Hepatocyte (in vitro differentiated cells): ENCODE data around the gene C1QTNF8. TPM values are rescaled to one million over a fixed set of nuclear protein-coding genes. Genes with fewer than 3 reads are reported as not detected.

Source experiments
- DNase-seq: peaks from one replicate; pipeline ENCODE4 v3.0.0-alpha.2; 2016; ENCODE audit warnings: low spot score
- H2AFZ ChIP-seq: fragments of 200-600 bp; sonication (generic); 2 replicates; pipeline ENCODE4 v1.6.0; 2016; ENCODE audit warnings: antibody characterized with exemption, mild to moderate bottlenecking
- H3K27ac ChIP-seq: fragments of 200-600 bp; sonication (generic); 2 replicates; pipeline ENCODE4 v1.5.1; 2016; ENCODE audit warnings: mild to moderate bottlenecking
- H3K27me3 ChIP-seq: fragments of 200-600 bp; sonication (generic); 2 replicates; pipeline ENCODE4 v1.6.1; 2016
- H3K36me3 ChIP-seq: fragments of 200-600 bp; sonication (generic); replicated peaks from 2 replicates; pipeline ENCODE4 v1.5.1; 2016; ENCODE audit warnings: low read depth; ENCODE audit not compliant: insufficient read depth
- H3K4me1 ChIP-seq: fragments of 200-600 bp; sonication (generic); 2 replicates; pipeline ENCODE4 v1.5.1; 2016; ENCODE audit warnings: mild to moderate bottlenecking, moderate library complexity; ENCODE audit not compliant: insufficient read depth
- H3K4me2 ChIP-seq: fragments of 200-600 bp; sonication (generic); 2 replicates; pipeline ENCODE4 v1.6.0; 2016
- H3K4me3 ChIP-seq: fragments of 200-600 bp; sonication (generic); 2 replicates; pipeline ENCODE4 v1.5.1; 2016; ENCODE audit warnings: mild to moderate bottlenecking
- H3K79me2 ChIP-seq: fragments of 200-600 bp; sonication (generic); 2 replicates; pipeline ENCODE4 v1.6.0; 2017; ENCODE audit warnings: mild to moderate bottlenecking
- H3K9me2 ChIP-seq: fragments of 200-600 bp; sonication (generic); replicated peaks from 2 replicates; pipeline ENCODE4 v1.6.0; 2017; ENCODE audit warnings: mild to moderate bottlenecking; ENCODE audit not compliant: insufficient read depth
- H3K9me3 ChIP-seq: fragments of 200-600 bp; sonication (generic); 2 replicates; pipeline ENCODE4 v1.5.1; 2016; ENCODE audit warnings: low read depth, mild to moderate bottlenecking
- H4K20me1 ChIP-seq: fragments of 200-600 bp; sonication (generic); 2 replicates; pipeline ENCODE4 v1.6.0; 2016; ENCODE audit warnings: mild to moderate bottlenecking; ENCODE audit not compliant: insufficient read depth, poor library complexity, severe bottlenecking
- EZH2 ChIP-seq: fragments of 200-600 bp; sonication (generic); IDR thresholded peaks from 2 replicates; pipeline ENCODE4 v1.6.1; 2016; ENCODE audit warnings: antibody characterized with exemption, mild to moderate bottlenecking, borderline replicate concordance
- EZH2phosphoT487 ChIP-seq: fragments of 200-600 bp; sonication (generic); IDR thresholded peaks from one replicate; pipeline ENCODE4 v1.6.1; 2018; ENCODE audit warnings: antibody characterized with exemption, mild to moderate bottlenecking, low read depth, moderate library complexity; ENCODE audit not compliant: unreplicated experiment, severe bottlenecking
- WGBS: methylation state at CpG from one replicate; pipeline ENCODE4 v1.1.6; 2016; ENCODE audit warnings: low lambda C conversion rate; ENCODE audit errors: missing lambda C conversion rate; 5-methylcytosine and 5-hydroxymethylcytosine counted together
- polyA plus RNA-seq: library from polyadenylated mRNA; unstranded; fragments of >200 nt; fragmentation: Nextera tagmentation; extraction: Ambion mirVana; gene quantifications from 2 replicates; pipeline ENCODE4 v1.2.1, GENCODE V29; 2016
- total RNA-seq: library from RNA; depleted of rRNA; stranded (reverse); fragments of >200 nt; gene quantifications from 2 replicates; pipeline ENCODE4 v1.2.3, GENCODE V29; 2014
- TF ChIP-seq, protein P1 (sequence below): fragments of 200-600 bp; sonication (generic); IDR thresholded peaks from 2 replicates; pipeline ENCODE4 v1.5.1; 2016; ENCODE audit warnings: antibody characterized with exemption, mild to moderate bottlenecking; ENCODE audit not compliant: poor library complexity

The C1QTNF8 gene
- total and polyA plus RNA-seq, 2 experiments from 2014 or later, result not detected

GRCh38 chr16:1042866-1043265, 53.2 kb downstream of the C1QTNF8 start:
- Histone ChIP-seq H3K79me2 (no peaks in the 10 kb centered on the region), H3K4me1 (no peaks in the 10 kb centered on the region), H3K36me3 (no peaks in the 10 kb centered on the region), H2AFZ (no peak overlapping the region), H3K9me3 (no peaks in the 10 kb centered on the region), H3K4me3 (no peak overlapping the region), H3K27me3 (no peaks in the 10 kb centered on the region), H4K20me1 (no peaks in the 10 kb centered on the region), H3K27ac (no peak overlapping the region), H3K4me2 (no peak overlapping the region), H3K9me2 (no peaks in the 10 kb centered on the region)
- TF ChIP-seq EZH2phosphoT487 (no peak), EZH2 (no peak)
- TF ChIP-seq, protein P1, sequence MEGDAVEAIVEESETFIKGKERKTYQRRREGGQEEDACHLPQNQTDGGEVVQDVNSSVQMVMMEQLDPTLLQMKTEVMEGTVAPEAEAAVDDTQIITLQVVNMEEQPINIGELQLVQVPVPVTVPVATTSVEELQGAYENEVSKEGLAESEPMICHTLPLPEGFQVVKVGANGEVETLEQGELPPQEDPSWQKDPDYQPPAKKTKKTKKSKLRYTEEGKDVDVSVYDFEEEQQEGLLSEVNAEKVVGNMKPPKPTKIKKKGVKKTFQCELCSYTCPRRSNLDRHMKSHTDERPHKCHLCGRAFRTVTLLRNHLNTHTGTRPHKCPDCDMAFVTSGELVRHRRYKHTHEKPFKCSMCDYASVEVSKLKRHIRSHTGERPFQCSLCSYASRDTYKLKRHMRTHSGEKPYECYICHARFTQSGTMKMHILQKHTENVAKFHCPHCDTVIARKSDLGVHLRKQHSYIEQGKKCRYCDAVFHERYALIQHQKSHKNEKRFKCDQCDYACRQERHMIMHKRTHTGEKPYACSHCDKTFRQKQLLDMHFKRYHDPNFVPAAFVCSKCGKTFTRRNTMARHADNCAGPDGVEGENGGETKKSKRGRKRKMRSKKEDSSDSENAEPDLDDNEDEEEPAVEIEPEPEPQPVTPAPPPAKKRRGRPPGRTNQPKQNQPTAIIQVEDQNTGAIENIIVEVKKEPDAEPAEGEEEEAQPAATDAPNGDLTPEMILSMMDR, result no peak
- 72% methylated on average over 15 of the region's 19 CpGs for WGBS
- no peak for DNase-seq

GRCh38 chr16:1042049-1042744, 53.8 kb downstream of the C1QTNF8 start:
- no peak for DNase-seq
- H3K9me2 ChIP-seq, result no peaks in the 10 kb centered on the region
- TF ChIP-seq EZH2phosphoT487 (no peak), EZH2 (no peak)
- TF ChIP-seq, protein P1, result no peak
- no peak overlapping the region for H3K4me2 ChIP-seq
- H3K4me1 ChIP-seq, result peaks cover 6% of the 10 kb centered on the region
- no peaks in the 10 kb centered on the region for H4K20me1 ChIP-seq
- no peaks in the 10 kb centered on the region for H3K79me2 ChIP-seq
- 91% methylated on average over 15 of the region's 15 CpGs for WGBS
- H3K9me3 ChIP-seq, result no peaks in the 10 kb centered on the region
- H2AFZ ChIP-seq, result no peak overlapping the region
- no peak overlapping the region for H3K4me3 ChIP-seq
- no peaks in the 10 kb centered on the region for H3K36me3 ChIP-seq
- no peaks in the 10 kb centered on the region for H3K27me3 ChIP-seq
- H3K27ac ChIP-seq, result no peak overlapping the region

DNA sequence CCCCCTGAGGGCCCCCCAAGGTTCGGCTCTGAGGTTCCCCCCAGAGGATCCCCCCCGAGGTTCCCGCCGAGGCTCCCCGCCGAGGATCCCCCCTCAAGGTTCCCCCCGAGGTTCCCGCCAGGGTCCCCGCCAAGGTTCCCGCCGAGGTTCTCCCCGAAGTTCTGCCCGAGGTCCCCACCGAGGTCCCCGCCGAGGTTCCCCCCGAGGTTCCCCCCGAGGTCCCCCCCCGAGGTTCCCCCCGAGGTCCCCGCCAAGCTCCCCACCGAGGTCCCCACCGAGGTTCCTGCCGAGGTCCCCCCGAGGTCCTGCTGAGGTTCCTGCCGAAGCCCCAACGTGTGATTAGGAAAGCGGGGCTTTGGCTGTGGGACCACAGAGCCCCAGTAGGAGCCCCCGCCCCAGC, 55.7 kb downstream of the C1QTNF8 start:
- 88% methylated on average over 4 of the region's 29 CpGs for WGBS

More for the DNA sequence above, 55.7 kb downstream of the C1QTNF8 start:
- DNase-seq, result no peak
- Histone ChIP-seq H3K9me2 (no peaks in the 10 kb centered on the region), H3K27me3 (no peaks in the 10 kb centered on the region), H3K9me3 (no peaks in the 10 kb centered on the region), H3K36me3 (no peaks in the 10 kb centered on the region), H3K27ac (no peak overlapping the region), H4K20me1 (no peaks in the 10 kb centered on the region), H2AFZ (no peak overlapping the region), H3K4me3 (no peak overlapping the region), H3K4me2 (no peak overlapping the region), H3K4me1 (peaks cover 19% of the 10 kb centered on the region), H3K79me2 (no peaks in the 10 kb centered on the region)
- TF ChIP-seq EZH2 (no peak), EZH2phosphoT487 (no peak)
- TF ChIP-seq, protein P1, result no peak
